ENCODE data around the gene GSG1L. TPM values are rescaled to one million over a fixed set of nuclear protein-coding genes. Genes with fewer than 3 reads are reported as not detected.

Gene GSG1L
- total and polyA plus RNA-seq, 9 of the 15 experiments (the other 6 are each of a cell fraction or from before 2014, with no cell fraction given), result not detected

DNA sequence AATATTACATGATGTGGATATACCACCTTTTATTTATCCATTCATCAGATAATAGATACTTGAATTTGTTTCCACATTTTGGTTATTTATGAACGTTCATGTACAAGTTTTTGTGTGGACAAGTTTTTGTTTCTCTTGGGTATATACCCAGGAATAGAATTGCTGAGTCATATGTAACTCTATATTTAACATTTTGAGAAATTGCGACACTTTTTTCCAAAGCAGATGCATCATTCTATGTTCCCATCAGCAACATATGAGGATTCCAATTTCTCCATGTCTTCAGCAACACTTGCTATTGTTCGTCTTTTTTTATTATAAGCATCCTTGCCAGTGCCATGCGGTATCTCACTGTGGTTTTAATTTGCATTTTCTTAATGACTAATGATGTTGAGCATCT is 93.9 kb downstream of the GSG1L start (continued):
- TF ChIP-seq, protein P1, sequence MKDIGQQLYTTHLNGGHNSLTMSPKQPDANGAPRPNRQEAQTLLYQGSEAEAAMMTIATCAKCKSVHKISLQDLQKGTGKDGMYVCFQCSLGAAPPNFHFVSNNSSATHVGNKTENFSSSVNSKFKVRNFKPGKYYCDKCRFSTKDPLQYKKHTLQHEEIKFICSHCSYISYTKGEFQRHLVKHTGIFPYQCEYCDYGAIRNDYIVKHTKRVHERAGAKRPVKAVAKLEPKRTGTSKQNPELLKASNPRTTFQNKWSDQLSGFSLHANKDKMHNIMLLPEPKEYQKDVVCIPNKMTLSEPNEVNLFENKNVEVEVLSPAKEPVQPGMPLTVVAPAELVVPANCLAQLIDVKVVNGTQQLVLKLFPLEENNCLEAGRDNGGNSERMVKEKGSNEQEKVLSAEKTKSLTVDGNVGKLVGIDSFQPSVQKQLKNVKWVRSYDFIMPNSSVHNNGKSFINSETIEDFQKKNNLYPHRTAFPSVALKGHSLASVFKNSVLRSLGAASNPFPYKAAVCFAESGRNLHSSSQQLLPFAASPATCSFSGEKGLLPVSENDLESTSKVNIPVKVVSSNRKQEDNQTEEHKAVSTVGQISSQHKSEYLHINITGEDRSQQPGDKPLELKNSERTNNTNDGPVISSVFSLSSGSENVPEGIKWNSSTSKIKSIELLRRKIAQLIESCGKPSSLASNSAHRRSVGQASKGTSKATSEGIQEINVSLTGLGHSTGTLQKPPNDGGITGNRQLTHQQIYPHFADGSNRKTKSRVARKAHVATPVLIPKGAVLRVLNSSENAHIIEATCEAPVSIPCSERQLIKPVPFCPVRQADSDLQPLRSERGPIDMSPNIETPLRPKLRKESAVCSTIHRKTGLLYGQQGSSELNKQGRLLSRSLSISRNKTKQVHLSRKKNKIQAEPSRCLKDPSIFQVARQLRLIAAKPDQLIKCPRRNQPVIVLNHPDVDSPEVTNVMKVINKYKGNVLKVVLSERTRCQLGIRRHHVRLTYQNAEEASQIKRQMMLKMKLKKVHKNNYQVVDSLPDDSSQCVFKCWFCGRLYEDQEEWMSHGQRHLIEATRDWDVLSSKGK (CRISPR knock-in tag; IDR thresholded peaks at IDR 0.05), result no peak
- TF ChIP-seq CXXC5 (CRISPR knock-in tag; IDR thresholded peaks at IDR 0.05) (no peak), PYGO2 (tag; IDR thresholded peaks at IDR 0.05) (no peak), SRSF7 (optimal IDR thresholded peaks at IDR 0.05; ENCODE audit: low read depth, low read length) (no peak)

DNA sequence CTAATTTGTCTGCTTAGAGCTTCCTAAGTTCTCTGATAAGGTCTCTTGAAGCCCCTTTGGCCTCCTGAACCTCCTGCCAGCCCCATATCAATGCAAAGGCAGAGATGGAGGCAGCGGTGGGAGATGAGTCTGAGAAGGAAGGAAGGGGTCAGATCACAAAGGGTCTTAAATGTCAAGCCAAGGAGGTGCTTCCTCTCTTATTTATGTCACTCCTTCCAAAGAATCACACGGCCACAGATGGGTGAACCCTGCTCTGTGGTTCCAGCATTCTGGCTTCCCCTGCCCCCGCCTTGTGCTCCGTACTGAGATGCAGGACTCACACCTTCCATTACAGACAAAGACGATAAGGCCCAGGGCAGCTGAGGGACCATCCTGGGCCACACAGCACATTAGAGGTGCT is 96.3 kb downstream of the GSG1L start:
- Histone ChIP-seq H4K20me1 (replicated peaks; ENCODE audit: control insufficient read depth, insufficient read depth, low read length) (no peaks in the 10 kb centered on the region), H2AFZ (ENCODE audit: low read depth, low read length) (no peak overlapping the region), H3K4me2 (ENCODE audit: insufficient read depth, low read length) (no peak overlapping the region), H3K9me1 (ENCODE audit: control insufficient read depth, insufficient read depth, low read length) (no peaks in the 10 kb centered on the region), H3K4me1 (replicated peaks in 1 of 2; ENCODE audit: control insufficient read depth in 2 of 2, insufficient read depth in 2 of 2, low read length in 2 of 2) (no peaks in the 10 kb centered on the region; a peak in 2 of 5 replicates), H3K27me3 (ENCODE audit: control insufficient read depth in 2 of 2, insufficient read depth in 2 of 2, low read length in 2 of 2) (peaks cover 0 to 22% of the 10 kb centered on the region in 2 experiments; a peak in 2 of 5 replicates), H3K27ac (ENCODE audit: extremely low read depth, low read depth, low read length) (no peak overlapping the region), H3K4me3 (no peak overlapping the region), H3K36me3 (ENCODE audit: control insufficient read depth, insufficient read depth, low read length) (no peaks in the 10 kb centered on the region), H3K9ac (ENCODE audit: insufficient read depth in 1 of 2, low read depth in 2 of 2, low read length in 2 of 2) (no peak overlapping the region), H3K9me3 (replicated peaks; ENCODE audit: control insufficient read depth, insufficient read depth, low read depth, low read length) (no peaks in the 10 kb centered on the region), H3K79me2 (ENCODE audit: control insufficient read depth, insufficient read depth, low read length) (no peaks in the 10 kb centered on the region)
- DNase-seq (ENCODE audit: extremely low read depth in 1 of 4, low spot score in 3 of 4), result no peak
- no TSS peak for BruUV-seq (replicated peaks)
- ChIA-PET CTCF (ENCODE audit: low intra/inter-chr PET ratio) (no interaction called here), POLR2A (no interaction called here)
- in situ Hi-C loops (cut with MboI) (loop anchor here (5.0 kb wide), 1 partner anchor 100 kb away; no protein-coding TSS in a partner anchor), intact Hi-C loops (cut with micrococcal nuclease) (no loop called here)
- no peak for FAIRE-seq
- ATAC-seq, result no peak
- WGBS (ENCODE audit: insufficient coverage, low coverage, missing lambda C conversion rate), result 13% methylated on average over 4 of the region's 5 CpGs
- TF ChIP-seq TCF7 (IDR thresholded peaks at IDR 0.05; ENCODE audit: borderline replicate concordance) (no peak), HEY1 (CRISPR knock-in tag; IDR thresholded peaks at IDR 0.05; ENCODE audit: borderline replicate concordance) (no peak), CBX8 (IDR thresholded peaks at IDR 0.05; ENCODE audit: borderline replicate concordance, extremely low read depth, low read depth, low read length, poor library complexity, severe bottlenecking) (no peak), NONO (IDR thresholded peaks at IDR 0.05; ENCODE audit: low read depth in 2 of 2, low read length in 1 of 2) (no peak), RBM25 (IDR thresholded peaks at IDR 0.05; ENCODE audit: low read depth, low read length, severe bottlenecking) (peak; percentile 84), BCOR (IDR thresholded peaks at IDR 0.05) (0 out of 2 replicates have a peak, but pooled peaks have one; percentile 23), HOXB6 (CRISPR knock-in tag; IDR thresholded peaks at IDR 0.05; ENCODE audit: borderline replicate concordance) (no peak), FOXJ2 (tag; IDR thresholded peaks at IDR 0.05) (no peak)
- TF ChIP-seq, protein P2, sequence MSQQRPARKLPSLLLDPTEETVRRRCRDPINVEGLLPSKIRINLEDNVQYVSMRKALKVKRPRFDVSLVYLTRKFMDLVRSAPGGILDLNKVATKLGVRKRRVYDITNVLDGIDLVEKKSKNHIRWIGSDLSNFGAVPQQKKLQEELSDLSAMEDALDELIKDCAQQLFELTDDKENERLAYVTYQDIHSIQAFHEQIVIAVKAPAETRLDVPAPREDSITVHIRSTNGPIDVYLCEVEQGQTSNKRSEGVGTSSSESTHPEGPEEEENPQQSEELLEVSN (IDR thresholded peaks at IDR 0.05; ENCODE audit: borderline replicate concordance in 1 of 2, extremely low read depth in 1 of 2, insufficient read depth in 1 of 2, insufficient read length in 1 of 2, low read depth in 1 of 2, low read length in 1 of 2, poor library complexity in 1 of 2, severe bottlenecking in 1 of 2), result no peak

All from K562 (cell line).